ENCODE measurements around the gene MAN2A2. TPM values are rescaled to one million over a fixed set of nuclear protein-coding genes. Genes with fewer than 3 reads are reported as not detected.

Gene MAN2A2
- 10 to 100 TPM; 98.1 to 99.2 TPM for total RNA-seq

GRCh38 chr15:90902840-90903732, at the start of gene MAN2A2:
TSS of gene MAN2A2 (plus strand) at chr15:90903302. CDS start at chr15:90904208, 906 bp downstream.
- peak within 1 kb of the TSS; percentile 88 for H3K27ac Mint-ChIP-seq
- no peaks in the 10 kb centered on the region for H3K9me3 Mint-ChIP-seq
- peak; percentile 86 for DNase-seq
- intact Hi-C loops (cut with micrococcal nuclease) = loop anchor here (1.0 to 2.0 kb wide), 3 partner anchors 20 to 52 kb away; partner anchors contain the start of gene RCCD1
- peaks cover 32% of the 10 kb centered on the region for H3K36me3 Mint-ChIP-seq
- ChIA-PET POLR2A (interaction anchor here (0.6 to 5.5 kb wide), 19 partner anchors 16 to 669 kb away, joined by 3 to 82 read pairs (median 4); partner anchors contain the start of genes BLM, CIB1, CRTC3 and GDPGP1), CTCF (interaction anchor here (0.6 to 8.0 kb wide), 19 partner anchors 10 to 755 kb away, joined by 3 to 231 read pairs (median 4); partner anchors contain the start of genes FES, HDDC3 and UNC45A)
- no peaks in the 10 kb centered on the region for H3K27me3 Mint-ChIP-seq
- peak within 1 kb of the TSS; percentile 83 for H3K4me3 Mint-ChIP-seq
- H3K4me1 Mint-ChIP-seq (ENCODE audit: low read depth) = peaks cover 25% of the 10 kb centered on the region

GRCh38 chr15:90855139-90855538, 48.0 kb upstream of the MAN2A2 start:
- Mint-ChIP-seq H3K36me3 (peaks cover 8% of the 10 kb centered on the region), H3K9me3 (no peaks in the 10 kb centered on the region), H3K4me3 (no peak overlapping the region), H3K4me1 (ENCODE audit: low read depth) (peaks cover 77% of the 10 kb centered on the region), H3K27ac (peak overlapping the region; percentile 98), H3K27me3 (no peaks in the 10 kb centered on the region)
- intact Hi-C loops (cut with micrococcal nuclease) = loop anchor here (10.0 kb wide), 1 partner anchor 440 kb away; no protein-coding TSS in a partner anchor
- POLR2A ChIA-PET = interaction anchor here (0.6 to 2.8 kb wide), 4 partner anchors 16 to 48 kb away, joined by 3 to 14 read pairs (median 6); partner anchors contain the start of gene MAN2A2
- DNase-seq = no peak
- CTCF ChIA-PET = interaction anchor here (1.6 kb wide), 1 partner anchor 77 kb away, joined by 5 read pairs; the partner anchor contains the start of gene HDDC3

GRCh38 chr15:90857337-90857736, 45.8 kb upstream of the MAN2A2 start:
- intact Hi-C loops (cut with micrococcal nuclease) = loop anchor here (10.0 kb wide), 1 partner anchor 443 kb away; no protein-coding TSS in a partner anchor
- Mint-ChIP-seq H3K4me3 (no peak overlapping the region), H3K36me3 (peaks cover 2% of the 10 kb centered on the region), H3K4me1 (ENCODE audit: low read depth) (peaks cover 66% of the 10 kb centered on the region), H3K27me3 (no peaks in the 10 kb centered on the region), H3K9me3 (no peaks in the 10 kb centered on the region), H3K27ac (peak overlapping the region; percentile 98)
- ChIA-PET POLR2A (interaction anchor here (1.2 to 2.0 kb wide), 2 partner anchors 13 to 28 kb away, joined by 5 to 7 read pairs; no protein-coding TSS in a partner anchor), CTCF (no interaction called here)
- no peak for DNase-seq

- CTCF ChIA-PET = interaction anchor here (0.6 to 1.3 kb wide), 3 partner anchors 15 to 141 kb away, joined by 3 read pairs; partner anchors contain the start of gene BLM
- Mint-ChIP-seq H3K27me3 (no peaks in the 10 kb centered on the region), H3K4me3 (no peak overlapping the region), H3K36me3 (peaks cover 2% of the 10 kb centered on the region), H3K9me3 (no peaks in the 10 kb centered on the region), H3K4me1 (ENCODE audit: low read depth) (peaks cover 61% of the 10 kb centered on the region), H3K27ac (peak overlapping the region; percentile 98)
- no peak for DNase-seq
- POLR2A ChIA-PET = interaction anchor here (0.8 to 2.0 kb wide), 6 partner anchors 10 to 141 kb away, joined by 3 to 7 read pairs (median 4); partner anchors contain the start of genes BLM and FURIN
- intact Hi-C loops (cut with micrococcal nuclease) = loop anchor here (10.0 kb wide), 1 partner anchor 443 kb away; no protein-coding TSS in a partner anchor
Observed at GRCh38 chr15:90857883-90858443, 45.1 kb upstream of the MAN2A2 start.

- ChIA-PET CTCF (interaction anchor here (0.6 to 1.3 kb wide), 4 partner anchors 14 to 378 kb away, joined by 3 to 4 read pairs (median 3); partner anchors contain the start of gene BLM), POLR2A (interaction anchor here (1.4 to 2.0 kb wide), 2 partner anchors 11 to 142 kb away, joined by 3 to 7 read pairs; partner anchors contain the start of gene BLM)
- Mint-ChIP-seq H3K9me3 (no peaks in the 10 kb centered on the region), H3K4me3 (no peak overlapping the region), H3K27ac (peak overlapping the region; percentile 23), H3K27me3 (no peaks in the 10 kb centered on the region), H3K4me1 (ENCODE audit: low read depth) (peaks cover 66% of the 10 kb centered on the region), H3K36me3 (peaks cover 1% of the 10 kb centered on the region)
- intact Hi-C loops (cut with micrococcal nuclease) = loop anchor here (10.0 kb wide), 1 partner anchor 445 kb away; no protein-coding TSS in a partner anchor
- no peak for DNase-seq
Observed at GRCh38 chr15:90859234-90860131, 43.6 kb upstream of the MAN2A2 start.

- H3K9me3 Mint-ChIP-seq = no peaks in the 10 kb centered on the region
- intact Hi-C loops (cut with micrococcal nuclease) = no loop called here
- no peak overlapping the region for H3K4me3 Mint-ChIP-seq
- ChIA-PET POLR2A (no interaction called here), CTCF (no interaction called here)
- H3K27me3 Mint-ChIP-seq = no peaks in the 10 kb centered on the region
- DNase-seq = no peak
- no peaks in the 10 kb centered on the region for H3K36me3 Mint-ChIP-seq
- H3K4me1 Mint-ChIP-seq (ENCODE audit: low read depth) = peaks cover 57% of the 10 kb centered on the region
- H3K27ac Mint-ChIP-seq = no peak overlapping the region
Observed at GRCh38 chr15:90860450-90860849, 42.7 kb upstream of the MAN2A2 start.

- Mint-ChIP-seq H3K9me3 (no peaks in the 10 kb centered on the region), H3K27ac (no peak overlapping the region), H3K4me3 (no peak overlapping the region), H3K36me3 (no peaks in the 10 kb centered on the region), H3K4me1 (ENCODE audit: low read depth) (peaks cover 53% of the 10 kb centered on the region), H3K27me3 (no peaks in the 10 kb centered on the region)
- no peak for DNase-seq
- POLR2A ChIA-PET = no interaction called here
- CTCF ChIA-PET = interaction anchor here (1.3 kb wide), 1 partner anchor 9 kb away, joined by 3 read pairs; no protein-coding TSS in a partner anchor
- intact Hi-C loops (cut with micrococcal nuclease) = no loop called here
Observed at GRCh38 chr15:90860942-90861675, 42.0 kb upstream of the MAN2A2 start.

- no peak overlapping the region for H3K27ac Mint-ChIP-seq
- H3K4me3 Mint-ChIP-seq = no peak overlapping the region
- no peaks in the 10 kb centered on the region for H3K36me3 Mint-ChIP-seq
- H3K9me3 Mint-ChIP-seq = no peaks in the 10 kb centered on the region
- intact Hi-C loops (cut with micrococcal nuclease) = no loop called here
- DNase-seq = no peak
- POLR2A ChIA-PET = no interaction called here
- CTCF ChIA-PET = no interaction called here
- peaks cover 42% of the 10 kb centered on the region for H3K4me1 Mint-ChIP-seq (ENCODE audit: low read depth)
- no peaks in the 10 kb centered on the region for H3K27me3 Mint-ChIP-seq
Observed at GRCh38 chr15:90862487-90862886, 40.6 kb upstream of the MAN2A2 start.

GRCh38 chr15:90862964-90863778, 39.9 kb upstream of the MAN2A2 start:
- H3K36me3 Mint-ChIP-seq = no peaks in the 10 kb centered on the region
- H3K4me1 Mint-ChIP-seq (ENCODE audit: low read depth) = peaks cover 40% of the 10 kb centered on the region
- POLR2A ChIA-PET = interaction anchor here (0.9 to 2.2 kb wide), 4 partner anchors 11 to 35 kb away, joined by 3 to 10 read pairs (median 6); no protein-coding TSS in a partner anchor
- H3K4me3 Mint-ChIP-seq = no peak overlapping the region
- H3K27ac Mint-ChIP-seq = peak overlapping the region; percentile 87
- CTCF ChIA-PET = interaction anchor here (1.1 to 1.5 kb wide), 2 partner anchors 23 to 68 kb away, joined by 3 to 8 read pairs; no protein-coding TSS in a partner anchor
- no peaks in the 10 kb centered on the region for H3K9me3 Mint-ChIP-seq
- intact Hi-C loops (cut with micrococcal nuclease) = no loop called here
- no peaks in the 10 kb centered on the region for H3K27me3 Mint-ChIP-seq
- no peak for DNase-seq

GRCh38 chr15:90863987-90864386, 39.1 kb upstream of the MAN2A2 start:
- DNase-seq = peak; percentile 73
- no peaks in the 10 kb centered on the region for H3K27me3 Mint-ChIP-seq
- no peaks in the 10 kb centered on the region for H3K9me3 Mint-ChIP-seq
- H3K4me1 Mint-ChIP-seq (ENCODE audit: low read depth) = peaks cover 46% of the 10 kb centered on the region
- CTCF ChIA-PET = interaction anchor here (1.1 to 1.5 kb wide), 2 partner anchors 22 to 67 kb away, joined by 3 to 8 read pairs; no protein-coding TSS in a partner anchor
- peaks cover 5% of the 10 kb centered on the region for H3K36me3 Mint-ChIP-seq
- intact Hi-C loops (cut with micrococcal nuclease) = loop anchor here (1.0 kb wide), 1 partner anchor 8 kb away; no protein-coding TSS in a partner anchor
- POLR2A ChIA-PET = interaction anchor here (0.9 to 2.2 kb wide), 5 partner anchors 12 to 36 kb away, joined by 3 to 10 read pairs (median 3); no protein-coding TSS in a partner anchor
- H3K4me3 Mint-ChIP-seq = no peak overlapping the region
- H3K27ac Mint-ChIP-seq = peak overlapping the region; percentile 87
